Vagina (tissue), 2 donors: ENCODE results near the gene CAMSAP2. TPM values are rescaled to one million over a fixed set of nuclear protein-coding genes. Genes with fewer than 3 reads are reported as not detected.

Experiments used
- DNase-seq, 2 donors: peaks; one replicate each; pipeline ENCODE4 v3.0.0-alpha.2; 2017; ENCODE audit errors: extremely low spot score in 2 of 2
- H3K27ac ChIP-seq: fragments of 200-600 bp; sonication (generic); one replicate; pipeline ENCODE4 v1.5.1; 2019
- H3K27me3 ChIP-seq: fragments of 200-600 bp; sonication (generic); one replicate; pipeline ENCODE4 v1.5.1; 2019
- H3K36me3 ChIP-seq, 2 donors: fragments of 200-600 bp; sonication (generic); one replicate each; pipeline ENCODE4 v1.5.1; 2017 to 2019
- H3K4me1 ChIP-seq: fragments of 200-600 bp; sonication (generic); one replicate; pipeline ENCODE4 v1.5.1; 2019
- H3K4me3 ChIP-seq, 2 donors: fragments of 200-600 bp; sonication (generic); 1 replicate in 1 of 2; 2 replicates in 1 of 2; pipeline ENCODE4 v1.5.1; 2016 to 2019
- H3K9me3 ChIP-seq: fragments of 200-600 bp; sonication (generic); one replicate; pipeline ENCODE4 v1.5.1; 2019
- CTCF ChIP-seq, 3 experiments: fragments of 450-650 bp in 2 of 3; fragments of 200-600 bp in 1 of 3; sonication (generic) in 1 of 3; IDR thresholded peaks; one replicate each; pipeline ENCODE4 v1.5.1; 2017 to 2019; ENCODE audit warnings: antibody characterized with exemption in 3 of 3, mild to moderate bottlenecking in 2 of 3, moderate library complexity in 2 of 3
- POLR2A ChIP-seq, 2 donors: fragments of 450-650 bp; IDR thresholded peaks; one replicate each; pipeline ENCODE4 v1.6.1; 2017; ENCODE audit warnings: antibody characterized with exemption in 2 of 2, mild to moderate bottlenecking in 2 of 2, moderate library complexity in 2 of 2
- POLR2AphosphoS5 ChIP-seq, 2 donors: sonication (generic); formaldehyde crosslinking; IDR thresholded peaks; one replicate each; pipeline ENCODE4 v1.9.0; 2017; ENCODE audit warnings: antibody characterized with exemption in 2 of 2, mild to moderate bottlenecking in 2 of 2, low read depth in 1 of 2; ENCODE audit not compliant: insufficient read depth in 1 of 2
- intact Hi-C: fragments of 100-400 bp; cut with DNase I; formaldehyde crosslinking; loops from one replicate; pipeline ENCODE4 v1.15.1; 2023
- total RNA-seq: library from RNA; depleted of rRNA; stranded (reverse); fragments of >200 nt; gene quantifications from one replicate; pipeline ENCODE4 v1.2.3, GENCODE V29; 2016

The CAMSAP2 gene
- total RNA-seq, 1 donor from 2014 or later: 30.0 TPM

DNA sequence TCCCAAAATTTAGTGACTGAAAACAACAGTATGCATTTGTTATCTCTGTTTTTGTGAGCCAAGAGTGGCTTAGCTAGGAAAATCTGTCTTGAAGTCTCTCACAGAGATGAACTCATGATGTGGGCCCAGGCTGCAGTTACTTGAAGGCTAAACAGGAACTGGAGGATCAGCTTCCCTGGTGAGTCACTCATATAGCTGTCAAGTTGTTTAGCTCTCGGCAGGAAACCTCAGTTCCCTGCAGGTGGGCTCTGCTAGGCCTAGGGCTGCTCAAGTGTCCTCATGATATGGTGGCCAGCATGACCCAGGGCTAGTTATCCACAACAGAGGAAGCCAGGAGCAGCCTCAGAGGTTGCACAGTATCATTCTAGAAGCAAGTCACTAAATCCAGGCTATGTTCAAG lies 38.8 kb upstream of the CAMSAP2 start:
- TF ChIP-seq POLR2A (IDR thresholded peaks at IDR 0.05) (no peak), CTCF (IDR thresholded peaks at IDR 0.05) (no peak), POLR2AphosphoS5 (IDR thresholded peaks at IDR 0.05; ENCODE audit: insufficient read depth in 1 of 2, low read depth in 1 of 2) (no peak)
- no peak for DNase-seq
- H3K27ac ChIP-seq: no peak overlapping the region
- H3K27me3 ChIP-seq: no peaks in the 10 kb centered on the region
- no peaks in the 10 kb centered on the region for H3K4me1 ChIP-seq
- intact Hi-C loops: loop anchor here (5.0 kb wide), 1 partner anchor 1023 kb away; no protein-coding TSS in a partner anchor
- H3K36me3 ChIP-seq: no peaks in the 10 kb centered on the region
- no peaks in the 10 kb centered on the region for H3K9me3 ChIP-seq
- H3K4me3 ChIP-seq: no peak overlapping the region

DNA sequence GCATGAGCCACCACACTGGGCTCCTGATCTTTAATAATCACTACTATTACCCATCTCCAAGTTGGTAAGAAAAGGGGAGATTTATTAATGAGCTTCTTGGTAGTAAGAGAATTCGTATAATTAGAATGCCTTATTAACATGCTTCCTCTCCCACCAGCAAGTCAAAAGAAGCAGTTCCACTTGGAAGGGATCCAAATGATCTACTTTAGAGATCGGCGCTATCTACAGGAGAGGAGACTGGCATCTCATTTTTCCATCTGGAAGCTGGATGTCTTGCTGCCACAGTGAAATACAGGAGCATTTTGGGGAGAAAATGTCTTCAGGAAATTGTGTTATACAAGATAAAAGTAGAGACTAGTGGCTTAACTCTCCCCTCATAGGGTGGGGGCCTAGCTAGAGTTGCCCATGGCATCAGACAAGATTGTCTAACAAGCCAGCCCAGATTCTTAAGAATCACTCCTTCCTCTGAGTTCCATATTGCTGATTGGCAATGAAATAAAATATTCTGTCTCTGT lies 33.6 kb upstream of the CAMSAP2 start:
- H3K36me3 ChIP-seq: no peaks in the 10 kb centered on the region
- intact Hi-C loops: loop anchor here (5.0 kb wide), 1 partner anchor 1028 kb away; no protein-coding TSS in a partner anchor

DNA sequence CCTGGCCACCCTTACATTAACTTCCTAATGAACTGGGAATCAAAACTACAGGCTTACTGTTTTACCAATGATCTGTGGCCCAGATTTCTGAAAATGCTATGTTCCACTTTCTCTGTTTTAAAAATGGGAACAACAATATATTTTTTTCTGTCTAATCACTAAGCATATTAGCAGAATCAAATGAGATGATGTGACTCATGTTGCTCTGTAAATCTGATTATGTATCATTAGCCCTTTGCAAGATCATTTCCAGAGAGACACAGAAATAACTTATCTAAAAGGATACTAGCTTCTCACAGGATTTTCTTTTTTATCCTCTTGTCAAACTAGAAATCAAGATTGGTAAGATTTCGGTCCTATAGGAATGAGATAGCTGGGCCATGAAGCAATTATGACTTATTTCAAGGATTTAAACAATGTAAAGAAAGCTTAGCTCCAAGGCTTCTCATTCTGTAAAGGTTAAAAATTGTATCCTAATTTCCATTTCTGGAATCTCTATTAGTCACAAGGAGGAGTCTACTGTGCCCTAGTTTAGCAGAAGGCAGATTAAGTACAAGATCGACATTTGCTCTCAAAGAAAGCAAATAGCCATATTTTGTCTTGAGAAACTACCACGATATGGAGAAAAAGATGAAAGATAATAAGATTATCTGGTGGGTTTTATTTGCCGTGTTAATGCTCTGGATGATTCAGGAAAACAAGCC lies 32.4 kb upstream of the CAMSAP2 start:
- intact Hi-C loops: no loop called here
- no peaks in the 10 kb centered on the region for H3K36me3 ChIP-seq
- DNase-seq: no peak
- TF ChIP-seq CTCF (IDR thresholded peaks at IDR 0.05) (no peak), POLR2A (IDR thresholded peaks at IDR 0.05) (no peak), POLR2AphosphoS5 (IDR thresholded peaks at IDR 0.05; ENCODE audit: insufficient read depth in 1 of 2, low read depth in 1 of 2) (no peak)
- H3K4me1 ChIP-seq: no peaks in the 10 kb centered on the region
- no peak overlapping the region for H3K4me3 ChIP-seq
- no peaks in the 10 kb centered on the region for H3K27me3 ChIP-seq
- no peaks in the 10 kb centered on the region for H3K9me3 ChIP-seq
- H3K27ac ChIP-seq: no peak overlapping the region

More for the DNA sequence above, 33.6 kb upstream of the CAMSAP2 start:
- no peak overlapping the region for H3K4me3 ChIP-seq
- H3K27me3 ChIP-seq: no peaks in the 10 kb centered on the region
- H3K27ac ChIP-seq: no peak overlapping the region
- no peaks in the 10 kb centered on the region for H3K9me3 ChIP-seq
- DNase-seq: no peak
- TF ChIP-seq POLR2AphosphoS5 (IDR thresholded peaks at IDR 0.05; ENCODE audit: insufficient read depth in 1 of 2, low read depth in 1 of 2) (no peak), CTCF (IDR thresholded peaks at IDR 0.05) (no peak), POLR2A (IDR thresholded peaks at IDR 0.05) (no peak)
- no peaks in the 10 kb centered on the region for H3K4me1 ChIP-seq

DNA sequence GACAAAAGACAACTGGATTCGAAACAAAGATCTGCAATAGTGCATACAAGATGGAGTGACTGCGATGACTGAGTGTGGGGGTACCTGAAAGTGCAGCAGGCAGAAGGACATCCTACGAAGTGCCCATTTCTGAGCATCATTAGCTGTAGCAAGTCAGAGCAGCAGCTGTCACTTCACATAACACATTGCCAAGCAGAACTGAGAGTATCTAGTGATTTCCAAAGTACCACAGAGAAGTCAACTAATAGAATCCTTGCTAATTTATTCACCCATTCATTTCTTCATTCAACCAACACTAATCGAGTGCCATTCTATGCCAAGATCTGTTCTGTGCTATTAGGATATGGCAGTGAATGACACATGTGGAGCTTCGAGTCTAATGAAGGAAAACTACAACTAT lies 31.6 kb upstream of the CAMSAP2 start:
- Histone ChIP-seq H3K4me3 (no peak overlapping the region), H3K9me3 (no peaks in the 10 kb centered on the region), H3K4me1 (no peaks in the 10 kb centered on the region), H3K27me3 (no peaks in the 10 kb centered on the region), H3K27ac (no peak overlapping the region), H3K36me3 (no peaks in the 10 kb centered on the region)
- no peak for TF ChIP-seq POLR2A (IDR thresholded peaks at IDR 0.05)
- no peak for TF ChIP-seq POLR2AphosphoS5 (IDR thresholded peaks at IDR 0.05; ENCODE audit: insufficient read depth in 1 of 2, low read depth in 1 of 2)
- TF ChIP-seq CTCF (IDR thresholded peaks at IDR 0.05): no peak
- intact Hi-C loops: no loop called here
- no peak for DNase-seq

- TF ChIP-seq POLR2A (IDR thresholded peaks at IDR 0.05) (no peak), CTCF (IDR thresholded peaks at IDR 0.05) (no peak), POLR2AphosphoS5 (IDR thresholded peaks at IDR 0.05; ENCODE audit: insufficient read depth in 1 of 2, low read depth in 1 of 2) (no peak)
- H3K4me3 ChIP-seq: no peak overlapping the region
- no peak overlapping the region for H3K27ac ChIP-seq
- no peaks in the 10 kb centered on the region for H3K27me3 ChIP-seq
- no peaks in the 10 kb centered on the region for H3K9me3 ChIP-seq
- no peaks in the 10 kb centered on the region for H3K36me3 ChIP-seq
- intact Hi-C loops: no loop called here
- H3K4me1 ChIP-seq: no peaks in the 10 kb centered on the region
- no peak for DNase-seq
Observed at GRCh38 chr1:200708161-200708560, 30.5 kb upstream of the CAMSAP2 start.
